GM19099 (cell line): ENCODE data around the gene COPS3.

Experiments
- POLR2A ChIP-seq: IDR thresholded peaks from 3 replicates; pipeline ENCODE4 v1.6.1; 2011; ENCODE audit warnings: low read depth; ENCODE audit not compliant: insufficient read length; ENCODE audit errors: extremely low read depth

COPS3 gene

GRCh38 chr17:17201271-17201670, 79.8 kb downstream of the COPS3 start:
- no peak for TF ChIP-seq POLR2A

GRCh38 chr17:17200831-17201230, 80.2 kb downstream of the COPS3 start:
- no peak for TF ChIP-seq POLR2A

DNA sequence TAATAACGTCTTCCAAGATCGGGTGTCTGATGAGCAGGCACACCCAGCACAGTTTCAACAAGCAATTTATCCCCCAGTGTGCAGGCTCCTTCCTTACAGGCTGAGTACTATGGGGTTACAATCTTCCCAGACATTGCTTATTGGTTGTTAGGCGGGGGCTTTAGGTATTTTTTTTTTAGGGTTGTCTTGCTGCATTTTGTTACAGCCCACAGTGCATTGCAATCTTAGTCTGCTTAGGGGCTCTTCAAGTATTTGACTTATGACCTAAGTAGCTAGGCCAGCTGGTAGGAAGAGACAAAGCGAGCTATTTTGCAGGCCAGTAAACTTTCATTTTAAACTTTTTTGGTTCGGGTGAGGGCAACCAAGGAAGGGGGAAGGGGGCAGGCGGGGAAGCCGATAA, 80.7 kb downstream of the COPS3 start:
- TF ChIP-seq POLR2A, result no peak

DNA sequence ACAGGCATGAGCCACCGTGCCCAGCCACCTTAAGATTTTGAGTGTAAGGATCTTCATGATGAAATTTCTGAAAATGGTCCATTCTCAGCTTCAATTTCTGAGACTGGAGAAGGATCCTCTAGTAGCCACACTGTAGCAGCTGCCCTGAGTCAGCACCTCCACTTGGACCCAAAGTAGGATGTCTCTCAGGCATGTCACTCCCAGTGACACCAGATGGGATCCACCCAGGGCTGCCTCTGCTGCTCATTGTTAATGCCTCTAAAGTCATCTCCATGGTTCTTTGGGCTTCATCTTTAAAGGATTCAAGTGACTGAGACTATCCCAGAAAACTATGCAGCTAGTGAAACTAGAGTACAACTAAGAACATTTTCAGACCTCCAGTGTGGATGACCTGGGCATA, 82.8 kb downstream of the COPS3 start:
- TF ChIP-seq POLR2A, result no peak

GRCh38 chr17:17196776-17197175, 84.3 kb downstream of the COPS3 start:
- no peak for TF ChIP-seq POLR2A
